H9 (cell line): ENCODE data around the gene PITX1. TPM values are rescaled to one million over a fixed set of nuclear protein-coding genes. Genes with fewer than 3 reads are reported as not detected.

Experiments
- DNase-seq: peaks from one replicate; pipeline ENCODE4 v3.0.0-alpha.2; 2017
- H2AFZ ChIP-seq: one replicate; pipeline ENCODE4 v1.6.1; 2013; ENCODE audit warnings: mild to moderate bottlenecking, low read length, control low read depth, moderate library complexity
- H2AK5ac ChIP-seq: 2 replicates; pipeline ENCODE4 v1.6.1; 2013; ENCODE audit warnings: low read length, control low read depth, mixed read lengths; ENCODE audit not compliant: insufficient read length
- H2BK120ac ChIP-seq: one replicate; pipeline ENCODE4 v1.6.1; 2013; ENCODE audit warnings: low read depth, mild to moderate bottlenecking, low read length, control low read depth, inconsistent platforms; ENCODE audit not compliant: poor library complexity, severe bottlenecking
- H2BK12ac ChIP-seq: 2 replicates; pipeline ENCODE4 v1.6.1; 2013; ENCODE audit warnings: low read length, control low read depth, mixed read lengths, low read depth; ENCODE audit not compliant: insufficient read length
- H2BK15ac ChIP-seq: 2 replicates; pipeline ENCODE4 v1.6.1; 2013; ENCODE audit warnings: low read depth, low read length, control low read depth
- H2BK20ac ChIP-seq: one replicate; pipeline ENCODE4 v1.6.1; 2013; ENCODE audit warnings: low read depth, mild to moderate bottlenecking, low read length, control low read depth, inconsistent platforms; ENCODE audit not compliant: poor library complexity, severe bottlenecking
- H2BK5ac ChIP-seq: 2 replicates; pipeline ENCODE4 v1.6.1; 2013; ENCODE audit warnings: low read length, control low read depth, mixed read lengths; ENCODE audit not compliant: insufficient read length
- H3K14ac ChIP-seq: 2 replicates; pipeline ENCODE4 v1.6.1; 2013; ENCODE audit warnings: low read length, control low read depth; ENCODE audit not compliant: insufficient read depth
- H3K18ac ChIP-seq: 2 replicates; pipeline ENCODE4 v1.6.1; 2013; ENCODE audit warnings: low read depth, mild to moderate bottlenecking, mixed read lengths, low read length, control low read depth; ENCODE audit not compliant: insufficient read length
- H3K23ac ChIP-seq: 2 replicates; pipeline ENCODE4 v1.6.1; 2013; ENCODE audit warnings: low read length, control low read depth, mixed read lengths, low read depth; ENCODE audit not compliant: insufficient read length
- H3K23me2 ChIP-seq: 2 replicates; pipeline ENCODE4 v1.6.1; 2013; ENCODE audit warnings: low read depth, mild to moderate bottlenecking, mixed read lengths, low read length, control low read depth; ENCODE audit not compliant: insufficient read length, poor library complexity, severe bottlenecking
- H3K27ac ChIP-seq: 2 replicates; pipeline ENCODE4 v1.5.1; 2013; ENCODE audit warnings: low read length, control low read depth, mixed read lengths, low read depth; ENCODE audit not compliant: insufficient read length
- H3K27me3 ChIP-seq: 2 replicates; pipeline ENCODE4 v1.6.1; 2013; ENCODE audit warnings: low read length, control low read depth, inconsistent platforms; ENCODE audit not compliant: insufficient read depth
- H3K4ac ChIP-seq: 2 replicates; pipeline ENCODE4 v1.6.1; 2013; ENCODE audit warnings: low read depth, mild to moderate bottlenecking, control low read depth, inconsistent platforms, low read length, moderate library complexity
- H3K4me1 ChIP-seq: 2 replicates; pipeline ENCODE4 v1.6.1; 2013; ENCODE audit warnings: low read length, control low read depth, inconsistent platforms; ENCODE audit not compliant: insufficient read depth
- H3K4me2 ChIP-seq: 2 replicates; pipeline ENCODE4 v1.6.1; 2013; ENCODE audit warnings: low read length, control low read depth, mixed read lengths; ENCODE audit not compliant: insufficient read length, insufficient read depth
- H3K56ac ChIP-seq: 2 replicates; pipeline ENCODE4 v1.6.1; 2013; ENCODE audit warnings: low read depth, mild to moderate bottlenecking, mixed read lengths, low read length, control low read depth; ENCODE audit not compliant: insufficient read length
- H3K79me1 ChIP-seq: 2 replicates; pipeline ENCODE4 v1.6.1; 2013; ENCODE audit warnings: low read depth, mild to moderate bottlenecking, moderate library complexity, low read length, control low read depth, inconsistent platforms; ENCODE audit not compliant: insufficient read depth, poor library complexity, severe bottlenecking
- H3K79me2 ChIP-seq: 2 replicates; pipeline ENCODE4 v1.6.1; 2013; ENCODE audit warnings: low read length, control low read depth, inconsistent platforms; ENCODE audit not compliant: insufficient read depth
- H3K9ac ChIP-seq: 2 replicates; pipeline ENCODE4 v1.6.1; 2013; ENCODE audit warnings: low read length, control low read depth, mixed read lengths; ENCODE audit not compliant: insufficient read length; ENCODE audit errors: extremely low read depth
- H3K9me3 ChIP-seq: one replicate; pipeline ENCODE4 v1.6.1; 2013; ENCODE audit warnings: low read depth, low read length, inconsistent platforms; ENCODE audit not compliant: control insufficient read depth
- H3T11ph ChIP-seq: one replicate; pipeline ENCODE4 v1.6.1; 2013; ENCODE audit warnings: mild to moderate bottlenecking, low read length, control low read depth, inconsistent platforms
- H4K20me1 ChIP-seq: one replicate; pipeline ENCODE4 v1.6.1; 2013; ENCODE audit not compliant: control insufficient read depth, insufficient read length, insufficient read depth
- H4K5ac ChIP-seq: 2 replicates; pipeline ENCODE4 v1.6.1; 2013; ENCODE audit warnings: low read depth, mild to moderate bottlenecking, mixed read lengths, low read length, control low read depth; ENCODE audit not compliant: insufficient read length
- H4K8ac ChIP-seq: replicated peaks from 2 replicates; pipeline ENCODE4 v1.6.1; 2013; ENCODE audit warnings: low read length, control low read depth, mixed read lengths, low read depth; ENCODE audit not compliant: insufficient read length
- H4K91ac ChIP-seq: 2 replicates; pipeline ENCODE4 v1.6.1; 2013; ENCODE audit warnings: low read depth, mild to moderate bottlenecking, moderate library complexity, mixed read lengths, low read length, control low read depth; ENCODE audit not compliant: insufficient read length
- H3K27ac Mint-ChIP-seq, 3 experiments: 2 replicates in 2 of 3; 3 replicates in 1 of 3; pipeline ENCODE4 v1.8.0; 2020 to 2021; ENCODE audit warnings: mixed read lengths in 3 of 3, mild to moderate bottlenecking in 1 of 3, moderate library complexity in 1 of 3
- H3K27me3 Mint-ChIP-seq: 2 replicates; pipeline ENCODE4 v1.8.0; 2021; ENCODE audit warnings: low read depth, mild to moderate bottlenecking, moderate library complexity, mixed read lengths
- H3K36me3 Mint-ChIP-seq, 3 experiments: 2 replicates in 2 of 3; 3 replicates in 1 of 3; pipeline ENCODE4 v1.8.0; 2020 to 2021; ENCODE audit warnings: low read depth in 3 of 3, mixed read lengths in 3 of 3; ENCODE audit not compliant: insufficient read depth in 1 of 3
- H3K4me1 Mint-ChIP-seq, 2 experiments: 2 replicates each; pipeline ENCODE4 v1.8.0; 2020; ENCODE audit warnings: mixed read lengths in 2 of 2
- H3K4me3 Mint-ChIP-seq, 2 experiments: 2 replicates in 1 of 2; 3 replicates in 1 of 2; pipeline ENCODE4 v1.8.0; 2020 to 2021; ENCODE audit warnings: mild to moderate bottlenecking in 2 of 2, mixed read lengths in 2 of 2, moderate library complexity in 1 of 2
- H3K9me3 Mint-ChIP-seq, 2 experiments: 2 replicates in 1 of 2; 3 replicates in 1 of 2; pipeline ENCODE4 v1.8.0; 2020; ENCODE audit warnings: mild to moderate bottlenecking in 2 of 2, mixed read lengths in 2 of 2, moderate library complexity in 1 of 2
- CTCF ChIP-seq: fragments of 200-600 bp; sonication (generic); conservative IDR thresholded peaks from 3 replicates; pipeline ENCODE4 v1.8.0; 2021; ENCODE audit warnings: antibody characterized with exemption, mild to moderate bottlenecking
- WGBS: extraction: QIAGEN DNeasy Blood & Tissue Kit; methylation state at CpG from one replicate; pipeline ENCODE4 v1.1.7; 2013; ENCODE audit warnings: missing lambda C conversion rate, low lambda C conversion rate, mixed read lengths; ENCODE audit not compliant: insufficient read length; ENCODE audit errors: extremely low coverage; 5-methylcytosine and 5-hydroxymethylcytosine counted together
- total RNA-seq: library from RNA; stranded (reverse); gene quantifications from 2 replicates; pipeline ENCODE4 v1.2.1, GENCODE V29; 2021

The PITX1 gene
- total RNA-seq, 1 experiment from 2014 or later, result not detected

- Histone ChIP-seq H2BK5ac (no peak overlapping the region), H3K9ac (no peak overlapping the region), H2BK15ac (no peak overlapping the region)
These were observed 37.0 kb downstream of the PITX1 start for GRCh38 chr5:134997015-134997414.

More at GRCh38 chr5:134997015-134997414, 37.0 kb downstream of the PITX1 start:
- H3K4me1 ChIP-seq, result no peaks in the 10 kb centered on the region
- no peak overlapping the region for H2AK5ac ChIP-seq
- no peak for TF ChIP-seq CTCF
- no peak overlapping the region for H3K56ac ChIP-seq
- H3K14ac ChIP-seq, result no peak overlapping the region; the same call in 1 of the 2 replicates
- no peak overlapping the region for H4K91ac ChIP-seq
- no peaks in the 10 kb centered on the region for H3K27me3 ChIP-seq
- no peaks in the 10 kb centered on the region for H3K79me2 ChIP-seq
- H2BK120ac ChIP-seq, result no peak overlapping the region
- H4K8ac ChIP-seq, result no peak overlapping the region
- H3K23me2 ChIP-seq, result no peaks in the 10 kb centered on the region
- no peak overlapping the region for H3K18ac ChIP-seq
- no peaks in the 10 kb centered on the region for H3K9me3 ChIP-seq
- H3K27ac ChIP-seq, result no peak overlapping the region
- no peak overlapping the region for H2AFZ ChIP-seq
- no peak overlapping the region for H2BK20ac ChIP-seq
- no peak overlapping the region for H3K4ac ChIP-seq
- no peaks in the 10 kb centered on the region for H4K20me1 ChIP-seq
- H3K9me3 Mint-ChIP-seq, result peaks cover 0 to 2% of the 10 kb centered on the region in 2 experiments; a peak in 1 of 5 replicates
- no peak overlapping the region for H3K4me3 Mint-ChIP-seq
- no peaks in the 10 kb centered on the region for H3K79me1 ChIP-seq
- no peak for DNase-seq
- no peak overlapping the region for H2BK12ac ChIP-seq
- H3K27ac Mint-ChIP-seq, result peak overlapping the region in 1 of 3 experiments; percentile 14; a peak in 2 of 7 replicates
- H3K4me2 ChIP-seq, result no peak overlapping the region
- WGBS, result no CpG with 5 or more reads among the region's 11 CpGs
- H3T11ph ChIP-seq, result no peak overlapping the region
- no peak overlapping the region for H3K23ac ChIP-seq
- H4K5ac ChIP-seq, result no peak overlapping the region
- H3K4me1 Mint-ChIP-seq, result peaks cover 5 to 9% of the 10 kb centered on the region in 2 experiments; a peak in 3 of 4 replicates
- H3K27me3 Mint-ChIP-seq, result peaks cover 24% of the 10 kb centered on the region
- 0 out of 7 replicates have a peak, but pooled peaks cover 0 to 2% (median 0%) of the 10 kb centered on the region in 3 experiments for H3K36me3 Mint-ChIP-seq
